ENCODE measurements around the gene NKX6-1. TPM values are rescaled to one million over a fixed set of nuclear protein-coding genes. Genes with fewer than 3 reads are reported as not detected.

Gene NKX6-1
- total and polyA plus RNA-seq, 2 donors (not counting 3 experiments of a cell fraction or from before 2014, with no cell fraction given), result not detected

GRCh38 chr4:84515075-84515474 is 16.0 kb upstream of the NKX6-1 start:
- FAIRE-seq (no peak), DNase-seq (ENCODE audit: low read depth, low spot score) (no peak)
- intact Hi-C loops (cut with micrococcal nuclease), result no loop called here
- ChIA-PET POLR2A (no interaction called here), CTCF (interaction anchor here (1.5 kb wide), 1 partner anchor 14 kb away, joined by 5 read pairs; no protein-coding TSS in a partner anchor)
- Histone ChIP-seq H3K79me2 (ENCODE audit: control insufficient read depth, insufficient read depth, low read length) (no peaks in the 10 kb centered on the region), H3K9ac (replicated peaks; ENCODE audit: extremely low read depth, insufficient read depth, low read length) (no peak overlapping the region), H3K4me1 (ENCODE audit: control insufficient read depth, extremely low read depth, insufficient read depth, low read length) (no peaks in the 10 kb centered on the region), H3K9me3 (replicated peaks; ENCODE audit: control insufficient read depth, insufficient read depth, low read length) (no peaks in the 10 kb centered on the region), H3K27ac (ENCODE audit: insufficient read depth, low read depth, low read length) (no peak overlapping the region), H3K4me3 (replicated peaks in 1 of 3; ENCODE audit: insufficient read depth in 1 of 3, low read depth in 1 of 3, low read length in 3 of 3) (no peak overlapping the region), H3K36me3 (ENCODE audit: control insufficient read depth in 2 of 2, extremely low read depth in 1 of 2, insufficient read depth in 2 of 2, low read length in 2 of 2) (no peaks in the 10 kb centered on the region), H2AFZ (ENCODE audit: low read depth, low read length) (no peak overlapping the region), H3K4me2 (ENCODE audit: insufficient read depth, low read length) (no peak overlapping the region), H3K27me3 (ENCODE audit: control insufficient read depth in 2 of 2, insufficient read depth in 2 of 2, low read length in 2 of 2) (peaks cover 5 to 18% of the 10 kb centered on the region in 2 experiments), H3K9me1 (replicated peaks; ENCODE audit: control insufficient read depth, extremely low read depth, insufficient read depth, low read length) (no peaks in the 10 kb centered on the region), H4K20me1 (replicated peaks; ENCODE audit: control insufficient read depth, extremely low read depth, insufficient read depth, low read length) (no peaks in the 10 kb centered on the region)
- TF ChIP-seq JUN (IDR thresholded peaks at IDR 0.05; ENCODE audit: borderline replicate concordance, insufficient read depth, insufficient read length, low read depth), result no peak
- no peak for TF ChIP-seq POLR2A (IDR thresholded peaks at IDR 0.05; ENCODE audit: low read depth, low read length)
- no peak for TF ChIP-seq CTCF (IDR thresholded peaks at IDR 0.05; ENCODE audit: extremely low read depth in 1 of 2, insufficient read depth in 1 of 2, low read depth in 1 of 2, low read length in 2 of 2)
- TF ChIP-seq MAX (IDR thresholded peaks at IDR 0.05; ENCODE audit: insufficient read depth, insufficient read length), result no peak
- no peak for TF ChIP-seq GATA2 (IDR thresholded peaks at IDR 0.05; ENCODE audit: insufficient read depth, insufficient read length, low read depth, low read length)
- TF ChIP-seq FOS (IDR thresholded peaks at IDR 0.05; ENCODE audit: borderline replicate concordance, insufficient read depth, low read length), result no peak
- no peak for TF ChIP-seq POLR2AphosphoS5 (IDR thresholded peaks at IDR 0.05; ENCODE audit: insufficient read depth, low read depth, low read length)
- no peak for TF ChIP-seq MYC (IDR thresholded peaks at IDR 0.05; ENCODE audit: low read depth, low read length)
- TF ChIP-seq EZH2 (IDR thresholded peaks at IDR 0.05; ENCODE audit: borderline replicate concordance, low read depth, low read length, severe bottlenecking), result no peak
- dilution Hi-C loops (cut with MboI; ENCODE audit: extremely low pct_ligation_motif_present, low sequenced_read_pairs), result no loop called here
- BruUV-seq (replicated peaks), result no TSS peak

All from endothelial cell of umbilical vein (primary cell).